ENCODE measurements around the gene THBS1. TPM values are rescaled to one million over a fixed set of nuclear protein-coding genes. Genes with fewer than 3 reads are reported as not detected.
A peak's percentile ranks its signal among the peaks of the same experiment; 100 is the strongest.

The THBS1 gene
- 1,000 to 10,000 TPM; 7,606 to 9,130 (median 7,816) TPM for total RNA-seq (2021; fragmentation: NEBNext Ultra II Directional; extraction: Animal tissue kit (Norgen Biotek cat#: 25700))
- long read RNA-seq, full-length matches to known transcripts: 174 of 1,922 reads
- long read RNA-seq, partial matches to known transcripts: 1,411 of 1,922 reads
- long read RNA-seq, other reads (novel, unspliced or antisense): 337 of 1,922 reads

- Mint-ChIP-seq H3K27me3 (ENCODE audit: insufficient read depth) (peaks cover 38% of the 10 kb centered on the region), H3K27ac (peak within 1 kb of the TSS; percentile 87), H3K9me3 (peaks cover 20% of the 10 kb centered on the region), H3K4me3 (peak within 1 kb of the TSS; percentile 90), H3K36me3 (ENCODE audit: low read depth) (peaks cover 55% of the 10 kb centered on the region), H3K4me1 (ENCODE audit: low read depth) (peaks cover 40% of the 10 kb centered on the region)
- TF ChIP-seq CTCF (IDR thresholded peaks at IDR 0.05): peak; percentile 74
- peak; percentile 97 for DNase-seq
These were observed at the start of gene THBS1 for GRCh38 chr15:39580485-39581241. THBS1 (plus strand) TSS chr15:39581079; CDS start chr15:39581858, 779 bp downstream.

- Mint-ChIP-seq H3K27me3 (ENCODE audit: insufficient read depth) (no peaks in the 10 kb centered on the region), H3K4me3 (no peak overlapping the region), H3K9me3 (no peaks in the 10 kb centered on the region), H3K27ac (no peak overlapping the region), H3K36me3 (ENCODE audit: low read depth) (no peaks in the 10 kb centered on the region), H3K4me1 (ENCODE audit: low read depth) (peaks cover 23% of the 10 kb centered on the region)
- TF ChIP-seq CTCF (IDR thresholded peaks at IDR 0.05): no peak
- DNase-seq: no peak
These were observed 45.9 kb upstream of the THBS1 start for GRCh38 chr15:39534996-39535395.

GRCh38 chr15:39535466-39535865 is 45.4 kb upstream of the THBS1 start:
- H3K4me1 Mint-ChIP-seq (ENCODE audit: low read depth): peaks cover 19% of the 10 kb centered on the region
- no peak for DNase-seq
- TF ChIP-seq CTCF (IDR thresholded peaks at IDR 0.05): no peak
- H3K27me3 Mint-ChIP-seq (ENCODE audit: insufficient read depth): no peaks in the 10 kb centered on the region
- H3K4me3 Mint-ChIP-seq: no peak overlapping the region
- no peak overlapping the region for H3K27ac Mint-ChIP-seq
- H3K36me3 Mint-ChIP-seq (ENCODE audit: low read depth): no peaks in the 10 kb centered on the region
- no peaks in the 10 kb centered on the region for H3K9me3 Mint-ChIP-seq

GRCh38 chr15:39538936-39539335 is 41.9 kb upstream of the THBS1 start:
- Mint-ChIP-seq H3K9me3 (no peaks in the 10 kb centered on the region), H3K4me1 (ENCODE audit: low read depth) (peaks cover 8% of the 10 kb centered on the region), H3K27me3 (ENCODE audit: insufficient read depth) (no peaks in the 10 kb centered on the region), H3K4me3 (no peak overlapping the region), H3K36me3 (ENCODE audit: low read depth) (peaks cover 5% of the 10 kb centered on the region; the same call in 1 of the 2 replicates), H3K27ac (no peak overlapping the region)
- no peak for TF ChIP-seq CTCF (IDR thresholded peaks at IDR 0.05)
- DNase-seq: no peak

GRCh38 chr15:39539466-39539865 is 41.4 kb upstream of the THBS1 start:
- Mint-ChIP-seq H3K4me3 (no peak overlapping the region), H3K36me3 (ENCODE audit: low read depth) (peaks cover 6% of the 10 kb centered on the region; the same call in 1 of the 2 replicates), H3K9me3 (no peaks in the 10 kb centered on the region), H3K27me3 (ENCODE audit: insufficient read depth) (no peaks in the 10 kb centered on the region), H3K27ac (no peak overlapping the region), H3K4me1 (ENCODE audit: low read depth) (peaks cover 2% of the 10 kb centered on the region)
- no peak for DNase-seq
- TF ChIP-seq CTCF (IDR thresholded peaks at IDR 0.05): no peak

All from HFFc6 (cell line).